ENCODE measurements around the gene REP15. TPM values are rescaled to one million over a fixed set of nuclear protein-coding genes. Genes with fewer than 3 reads are reported as not detected.

The REP15 gene
- total RNA-seq, 1 donor from 2014 or later: 0.53 TPM

DNA sequence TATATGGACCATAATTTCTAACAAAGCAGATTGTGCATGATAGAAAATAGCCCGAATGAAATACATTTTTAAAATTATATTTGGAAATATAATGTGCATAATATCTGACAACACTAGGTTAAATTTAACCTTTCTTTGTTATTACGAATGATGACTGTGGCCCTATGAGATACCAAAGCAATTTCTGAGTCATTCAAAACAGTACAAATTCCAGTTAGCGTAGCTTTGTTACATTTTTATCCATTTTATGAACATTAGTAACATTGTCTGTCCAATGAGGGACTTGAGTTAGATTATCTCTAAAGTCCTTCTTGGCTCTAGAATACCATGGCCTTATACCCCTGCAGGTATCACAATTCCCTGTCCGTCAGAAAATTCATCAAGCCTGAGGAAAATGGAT is 39.0 kb upstream of the REP15 start:
- TF ChIP-seq, protein P1, sequence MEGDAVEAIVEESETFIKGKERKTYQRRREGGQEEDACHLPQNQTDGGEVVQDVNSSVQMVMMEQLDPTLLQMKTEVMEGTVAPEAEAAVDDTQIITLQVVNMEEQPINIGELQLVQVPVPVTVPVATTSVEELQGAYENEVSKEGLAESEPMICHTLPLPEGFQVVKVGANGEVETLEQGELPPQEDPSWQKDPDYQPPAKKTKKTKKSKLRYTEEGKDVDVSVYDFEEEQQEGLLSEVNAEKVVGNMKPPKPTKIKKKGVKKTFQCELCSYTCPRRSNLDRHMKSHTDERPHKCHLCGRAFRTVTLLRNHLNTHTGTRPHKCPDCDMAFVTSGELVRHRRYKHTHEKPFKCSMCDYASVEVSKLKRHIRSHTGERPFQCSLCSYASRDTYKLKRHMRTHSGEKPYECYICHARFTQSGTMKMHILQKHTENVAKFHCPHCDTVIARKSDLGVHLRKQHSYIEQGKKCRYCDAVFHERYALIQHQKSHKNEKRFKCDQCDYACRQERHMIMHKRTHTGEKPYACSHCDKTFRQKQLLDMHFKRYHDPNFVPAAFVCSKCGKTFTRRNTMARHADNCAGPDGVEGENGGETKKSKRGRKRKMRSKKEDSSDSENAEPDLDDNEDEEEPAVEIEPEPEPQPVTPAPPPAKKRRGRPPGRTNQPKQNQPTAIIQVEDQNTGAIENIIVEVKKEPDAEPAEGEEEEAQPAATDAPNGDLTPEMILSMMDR (IDR thresholded peaks at IDR 0.05; ENCODE audit: insufficient read depth, low read length, severe bottlenecking): no peak
- H3K27me3 ChIP-seq (ENCODE audit: control insufficient read depth, insufficient read depth, low read length): no peaks in the 10 kb centered on the region
- DNase-seq (ENCODE audit: low read depth): no peak
- H3K36me3 ChIP-seq (ENCODE audit: control insufficient read depth, insufficient read depth, low read length): peaks cover 9% of the 10 kb centered on the region
- no peak for FAIRE-seq
- no peak overlapping the region for H3K4me3 ChIP-seq (ENCODE audit: low read depth, low read length)

DNA sequence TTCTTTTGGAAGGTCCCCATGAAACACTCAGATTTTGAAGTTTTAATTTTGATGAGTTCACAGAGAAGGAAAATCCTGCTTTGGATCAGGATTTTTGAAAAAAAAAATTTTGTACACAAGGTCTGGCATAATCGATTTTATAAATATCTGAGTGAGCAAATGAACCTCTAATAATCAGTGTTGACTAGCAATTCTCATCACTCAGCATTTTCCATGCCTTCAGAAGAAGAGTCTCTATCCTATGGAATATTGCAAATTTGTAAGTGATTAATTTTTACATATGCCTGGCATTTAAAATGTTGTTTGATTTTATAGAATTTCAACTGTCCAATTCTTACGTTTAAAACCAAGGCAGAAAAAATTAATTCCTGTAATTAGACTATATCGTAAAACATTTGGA is 30.5 kb upstream of the REP15 start:
- peaks cover 24% of the 10 kb centered on the region for H3K36me3 ChIP-seq (ENCODE audit: control insufficient read depth, insufficient read depth, low read length)
- no peak overlapping the region for H3K4me3 ChIP-seq (ENCODE audit: low read depth, low read length)
- DNase-seq (ENCODE audit: low read depth): no peak
- H3K27me3 ChIP-seq (ENCODE audit: control insufficient read depth, insufficient read depth, low read length): no peaks in the 10 kb centered on the region
- no peak for FAIRE-seq
- TF ChIP-seq, protein P1 (IDR thresholded peaks at IDR 0.05; ENCODE audit: insufficient read depth, low read length, severe bottlenecking): no peak

DNA sequence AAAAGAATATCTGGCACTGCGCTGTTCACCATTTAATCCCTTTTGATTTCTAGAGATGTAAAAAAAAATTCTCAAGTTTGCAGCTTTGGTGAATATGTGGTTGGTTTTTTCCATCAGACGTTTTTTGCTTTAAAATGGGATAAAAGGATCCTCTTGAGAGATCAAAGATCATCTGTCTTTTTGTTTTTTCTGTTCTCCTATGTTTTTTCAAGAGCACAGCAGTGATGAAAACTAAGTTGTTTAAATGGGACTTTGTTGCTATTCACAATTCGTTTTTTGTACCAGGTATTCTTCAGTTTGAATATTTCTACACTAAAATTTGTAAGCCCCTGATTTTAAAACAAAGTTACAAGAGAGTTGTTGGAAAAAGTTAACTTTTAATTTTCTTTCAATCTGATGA is 29.7 kb upstream of the REP15 start:
- H3K36me3 ChIP-seq (ENCODE audit: control insufficient read depth, insufficient read depth, low read length): peaks cover 23% of the 10 kb centered on the region
- DNase-seq (ENCODE audit: low read depth): no peak
- no peak for FAIRE-seq
- H3K27me3 ChIP-seq (ENCODE audit: control insufficient read depth, insufficient read depth, low read length): no peaks in the 10 kb centered on the region
- TF ChIP-seq, protein P1 (IDR thresholded peaks at IDR 0.05; ENCODE audit: insufficient read depth, low read length, severe bottlenecking): no peak
- H3K4me3 ChIP-seq (ENCODE audit: low read depth, low read length): no peak overlapping the region

DNA sequence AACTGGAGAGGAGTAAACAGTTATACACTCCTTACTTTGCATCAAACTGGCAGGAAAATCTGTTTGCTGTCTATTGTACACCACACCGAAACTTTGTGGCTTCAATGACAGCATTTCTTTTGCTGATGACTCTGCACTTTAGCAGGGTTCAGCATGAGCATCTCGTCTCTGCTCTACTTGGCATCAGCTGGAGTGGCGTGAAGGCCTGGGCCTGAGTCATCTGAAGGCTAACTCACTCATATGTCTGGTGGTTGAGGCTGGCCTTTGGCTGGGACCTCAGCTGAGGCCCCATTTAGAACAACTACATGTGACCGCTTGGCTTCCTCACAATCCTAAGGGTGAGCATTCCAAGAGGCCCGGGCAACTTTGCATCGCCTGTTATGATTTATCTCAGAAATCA is 28.7 kb upstream of the REP15 start:
- Histone ChIP-seq H3K36me3 (ENCODE audit: control insufficient read depth, insufficient read depth, low read length) (peaks cover 20% of the 10 kb centered on the region), H3K27me3 (ENCODE audit: control insufficient read depth, insufficient read depth, low read length) (no peaks in the 10 kb centered on the region), H3K4me3 (ENCODE audit: low read depth, low read length) (no peak overlapping the region)
- TF ChIP-seq, protein P1 (IDR thresholded peaks at IDR 0.05; ENCODE audit: insufficient read depth, low read length, severe bottlenecking): no peak
- FAIRE-seq: no peak
- no peak for DNase-seq (ENCODE audit: low read depth)

DNA sequence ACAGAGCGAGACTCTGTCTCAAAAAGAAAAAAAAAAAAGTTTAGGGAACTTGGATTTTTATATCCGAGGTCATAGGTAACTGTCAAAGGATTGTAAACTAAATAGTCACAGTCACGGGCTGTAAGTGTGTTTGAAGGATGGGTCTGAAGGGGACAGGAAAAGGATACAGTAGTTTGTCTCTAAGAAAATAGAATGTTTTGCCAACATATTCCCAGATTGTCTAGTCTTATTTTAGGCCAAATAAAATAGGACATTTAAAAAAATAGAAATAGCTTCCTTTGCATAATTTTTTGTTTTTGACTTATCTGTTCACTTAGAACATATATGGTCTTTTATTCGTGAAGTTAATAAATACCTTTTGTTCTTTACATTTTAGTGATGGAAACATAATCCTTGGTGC is 24.2 kb upstream of the REP15 start:
- Histone ChIP-seq H3K36me3 (ENCODE audit: control insufficient read depth, insufficient read depth, low read length) (peaks cover 17% of the 10 kb centered on the region), H3K27me3 (ENCODE audit: control insufficient read depth, insufficient read depth, low read length) (no peaks in the 10 kb centered on the region), H3K4me3 (ENCODE audit: low read depth, low read length) (no peak overlapping the region)
- DNase-seq (ENCODE audit: low read depth) (no peak), FAIRE-seq (no peak)
- TF ChIP-seq, protein P1 (IDR thresholded peaks at IDR 0.05; ENCODE audit: insufficient read depth, low read length, severe bottlenecking): no peak

DNA sequence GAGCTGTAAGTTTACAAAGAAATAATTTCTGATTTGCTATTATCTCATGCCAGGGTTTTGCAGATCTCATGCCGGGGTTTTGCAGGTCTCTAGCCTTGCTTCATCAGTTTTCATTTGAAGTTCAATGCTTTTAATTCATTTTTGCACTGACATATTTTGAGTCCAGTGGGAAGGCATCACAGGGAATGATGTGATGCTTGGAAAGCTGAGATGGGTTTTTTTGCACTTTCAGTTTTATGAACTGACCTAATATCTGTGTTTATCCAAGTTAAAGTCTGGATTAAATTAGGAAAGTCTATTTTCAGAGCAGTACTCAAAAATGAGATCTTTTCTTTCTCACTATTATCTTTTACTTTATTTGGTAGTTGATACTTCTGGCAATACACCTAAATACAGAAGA is 23.6 kb upstream of the REP15 start:
- TF ChIP-seq, protein P1 (IDR thresholded peaks at IDR 0.05; ENCODE audit: insufficient read depth, low read length, severe bottlenecking): no peak
- H3K27me3 ChIP-seq (ENCODE audit: control insufficient read depth, insufficient read depth, low read length): no peaks in the 10 kb centered on the region
- DNase-seq (ENCODE audit: low read depth): no peak
- no peak overlapping the region for H3K4me3 ChIP-seq (ENCODE audit: low read depth, low read length)
- no peak for FAIRE-seq
- peaks cover 14% of the 10 kb centered on the region for H3K36me3 ChIP-seq (ENCODE audit: control insufficient read depth, insufficient read depth, low read length)
